Neutrophil (primary cell): Measurements from ENCODE around the gene PTGDR2.

Experiments used
- H3K27ac ChIP-seq: fragments of 200-600 bp; sonication (generic); 2 replicates; pipeline ENCODE4 v1.5.1; 2016; ENCODE audit warnings: mild to moderate bottlenecking, moderate library complexity
- H3K27me3 ChIP-seq: fragments of 200-600 bp; sonication (generic); 2 replicates; pipeline ENCODE4 v1.6.0; 2016; ENCODE audit warnings: mild to moderate bottlenecking
- H3K36me3 ChIP-seq: fragments of 200-600 bp; sonication (generic); 2 replicates; pipeline ENCODE4 v1.5.1; 2017
- H3K4me1 ChIP-seq, 2 experiments: fragments of 200-600 bp in 1 of 2; sonication (generic) in 1 of 2; 1 replicate in 1 of 2; 2 replicates in 1 of 2; pipeline versions ENCODE4 v1.5.1 to v1.6.1; 2013 to 2016; ENCODE audit warnings: low read depth in 1 of 2, low read length in 1 of 2, mild to moderate bottlenecking in 1 of 2, moderate library complexity in 1 of 2; ENCODE audit not compliant: control insufficient read depth in 1 of 2, insufficient read depth in 1 of 2
- H3K4me3 ChIP-seq, 2 experiments: fragments of 200-600 bp in 1 of 2; sonication (generic) in 1 of 2; 1 replicate in 1 of 2; 2 replicates in 1 of 2; pipeline ENCODE4 v1.5.1; 2013 to 2016; ENCODE audit warnings: low read depth in 1 of 2, low read length in 1 of 2, mild to moderate bottlenecking in 1 of 2, moderate library complexity in 1 of 2
- H3K9me3 ChIP-seq: fragments of 200-600 bp; sonication (generic); 2 replicates; pipeline ENCODE4 v1.5.1; 2016
- CTCF ChIP-seq: fragments of 200-600 bp; sonication (generic); IDR thresholded peaks from 2 replicates; pipeline ENCODE4 v1.5.1; 2016; ENCODE audit warnings: antibody characterized with exemption

The PTGDR2 gene

GRCh38 chr11:60848714-60849151 is 7.0 kb downstream of the PTGDR2 start:
- Histone ChIP-seq H3K36me3 (no peaks in the 10 kb centered on the region), H3K4me3 (no peak overlapping the region)

GRCh38 chr11:60847896-60848295 is 7.9 kb downstream of the PTGDR2 start:
- no peaks in the 10 kb centered on the region for H3K36me3 ChIP-seq

More at GRCh38 chr11:60848714-60849151, 7.0 kb downstream of the PTGDR2 start:
- TF ChIP-seq CTCF: no peak
- H3K4me1 ChIP-seq: peaks cover 0 to 4% of the 10 kb centered on the region in 2 experiments
- H3K27me3 ChIP-seq: peaks cover 2% of the 10 kb centered on the region
- H3K9me3 ChIP-seq: no peaks in the 10 kb centered on the region
- H3K27ac ChIP-seq: no peak overlapping the region

GRCh38 chr11:60847281-60847680 is 8.5 kb downstream of the PTGDR2 start:
- H3K27me3 ChIP-seq: no peaks in the 10 kb centered on the region
- TF ChIP-seq CTCF: no peak
- H3K4me1 ChIP-seq: peaks cover 7 to 9% of the 10 kb centered on the region in 2 experiments
- no peaks in the 10 kb centered on the region for H3K9me3 ChIP-seq
- H3K36me3 ChIP-seq: no peaks in the 10 kb centered on the region
- no peak overlapping the region for H3K4me3 ChIP-seq
- no peak overlapping the region for H3K27ac ChIP-seq

More at GRCh38 chr11:60847896-60848295, 7.9 kb downstream of the PTGDR2 start:
- H3K4me3 ChIP-seq: no peak overlapping the region
- peaks cover under 1 to 4% of the 10 kb centered on the region in 2 experiments for H3K4me1 ChIP-seq
- no peak for TF ChIP-seq CTCF
- H3K27me3 ChIP-seq: no peaks in the 10 kb centered on the region
- H3K27ac ChIP-seq: no peak overlapping the region
- no peaks in the 10 kb centered on the region for H3K9me3 ChIP-seq

GRCh38 chr11:60845338-60845737 is 10.4 kb downstream of the PTGDR2 start:
- Histone ChIP-seq H3K9me3 (no peaks in the 10 kb centered on the region), H3K4me1 (peaks cover 16 to 20% of the 10 kb centered on the region in 2 experiments), H3K4me3 (no peak overlapping the region), H3K36me3 (no peaks in the 10 kb centered on the region), H3K27ac (no peak overlapping the region), H3K27me3 (no peaks in the 10 kb centered on the region)
- no peak for TF ChIP-seq CTCF

GRCh38 chr11:60844870-60845221 is 10.9 kb downstream of the PTGDR2 start:
- H3K27ac ChIP-seq: no peak overlapping the region
- no peaks in the 10 kb centered on the region for H3K27me3 ChIP-seq
- no peak for TF ChIP-seq CTCF
- H3K4me1 ChIP-seq: peaks cover 16 to 20% of the 10 kb centered on the region in 2 experiments
- no peaks in the 10 kb centered on the region for H3K36me3 ChIP-seq
- H3K4me3 ChIP-seq: no peak overlapping the region
- no peaks in the 10 kb centered on the region for H3K9me3 ChIP-seq
